ENCODE results near the gene LYSET. TPM values are rescaled to one million over a fixed set of nuclear protein-coding genes. Genes with fewer than 3 reads are reported as not detected.
A peak's percentile ranks its signal among the peaks of the same experiment; 100 is the strongest.

LYSET gene
- total and polyA plus RNA-seq, 10 of the 15 experiments (the other 5 are each of a cell fraction or from before 2014, with no cell fraction given): 11.9 to 34.5 (median 21.2) TPM

GRCh38 chr14:93212432-93212831 lies 27.3 kb downstream of the LYSET start (continued):
- TF ChIP-seq MLLT1 (IDR thresholded peaks at IDR 0.05) (no peak; the same call in 1 of the 2 replicates), ZBED1 (IDR thresholded peaks at IDR 0.05; ENCODE audit: borderline replicate concordance) (no peak), SPI1 (IDR thresholded peaks at IDR 0.05; ENCODE audit: borderline replicate concordance, insufficient read depth, low read depth, low read length) (peak; percentile 44; the same call in 1 of the 2 replicates), ATF2 (IDR thresholded peaks at IDR 0.05; ENCODE audit: low read length) (0 out of 2 replicates have a peak, but pooled peaks have one; percentile 21), NR2C1 (IDR thresholded peaks at IDR 0.05) (no peak), PKNOX1 (IDR thresholded peaks at IDR 0.05) (0 out of 2 replicates have a peak, but pooled peaks have one; percentile 21), CHD2 (IDR thresholded peaks at IDR 0.05; ENCODE audit: borderline replicate concordance, low read depth, low read length) (0 out of 2 replicates have a peak, but pooled peaks have one; percentile 8), ATF7 (IDR thresholded peaks at IDR 0.05; ENCODE audit: low read depth) (peak; percentile 69), ETV6 (conservative IDR thresholded peaks at IDR 0.05 in 1 of 2, IDR thresholded peaks at IDR 0.05 in 1 of 2; ENCODE audit: borderline replicate concordance in 1 of 2, low read depth in 1 of 2) (no peak), JUND (IDR thresholded peaks at IDR 0.05; ENCODE audit: low read depth, low read length) (no peak), TBL1XR1 (IDR thresholded peaks at IDR 0.05; ENCODE audit: low read depth, low read length) (no peak), BCL11A (IDR thresholded peaks at IDR 0.05; ENCODE audit: low read depth, low read length) (no peak), JUNB (IDR thresholded peaks at IDR 0.05) (no peak), ESRRA (IDR thresholded peaks at IDR 0.05; ENCODE audit: low read length) (no peak), IKZF1 (conservative IDR thresholded peaks at IDR 0.05) (peak; percentile 38; the same call in 1 of the 2 replicates), KLF5 (IDR thresholded peaks at IDR 0.05; ENCODE audit: partially characterized antibody) (no peak), ZBTB40 (IDR thresholded peaks at IDR 0.05; ENCODE audit: borderline replicate concordance) (no peak), MEF2B (IDR thresholded peaks at IDR 0.05; ENCODE audit: partially characterized antibody, poor library complexity, severe bottlenecking) (peak; percentile 80)
- TF ChIP-seq, protein P1, sequence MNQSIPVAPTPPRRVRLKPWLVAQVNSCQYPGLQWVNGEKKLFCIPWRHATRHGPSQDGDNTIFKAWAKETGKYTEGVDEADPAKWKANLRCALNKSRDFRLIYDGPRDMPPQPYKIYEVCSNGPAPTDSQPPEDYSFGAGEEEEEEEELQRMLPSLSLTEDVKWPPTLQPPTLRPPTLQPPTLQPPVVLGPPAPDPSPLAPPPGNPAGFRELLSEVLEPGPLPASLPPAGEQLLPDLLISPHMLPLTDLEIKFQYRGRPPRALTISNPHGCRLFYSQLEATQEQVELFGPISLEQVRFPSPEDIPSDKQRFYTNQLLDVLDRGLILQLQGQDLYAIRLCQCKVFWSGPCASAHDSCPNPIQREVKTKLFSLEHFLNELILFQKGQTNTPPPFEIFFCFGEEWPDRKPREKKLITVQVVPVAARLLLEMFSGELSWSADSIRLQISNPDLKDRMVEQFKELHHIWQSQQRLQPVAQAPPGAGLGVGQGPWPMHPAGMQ (IDR thresholded peaks at IDR 0.05; ENCODE audit: borderline replicate concordance): no peak
- TF ChIP-seq, protein P2, sequence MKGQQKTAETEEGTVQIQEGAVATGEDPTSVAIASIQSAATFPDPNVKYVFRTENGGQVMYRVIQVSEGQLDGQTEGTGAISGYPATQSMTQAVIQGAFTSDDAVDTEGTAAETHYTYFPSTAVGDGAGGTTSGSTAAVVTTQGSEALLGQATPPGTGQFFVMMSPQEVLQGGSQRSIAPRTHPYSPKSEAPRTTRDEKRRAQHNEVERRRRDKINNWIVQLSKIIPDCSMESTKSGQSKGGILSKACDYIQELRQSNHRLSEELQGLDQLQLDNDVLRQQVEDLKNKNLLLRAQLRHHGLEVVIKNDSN (IDR thresholded peaks at IDR 0.05; ENCODE audit: borderline replicate concordance, extremely low read length, insufficient read depth, low read depth, low read length): no peak
